ENCODE data around the gene IRF4.
"Not testable (repeated sequence)": the region's sequence is repeated elsewhere in the genome, so short reads cannot be mapped to it uniquely, and the experiment has no call there.

IRF4 gene

GRCh38 chr6:423055-423798 is 31.7 kb downstream of the IRF4 start:
- no peak for DNase-seq

- DNase-seq: no peak
These were observed 32.3 kb downstream of the IRF4 start for GRCh38 chr6:423799-424345.

- no peak for DNase-seq
These were observed 33.3 kb downstream of the IRF4 start for GRCh38 chr6:424741-425417.

GRCh38 chr6:425418-425788 is 33.9 kb downstream of the IRF4 start:
- DNase-seq: not testable (repeated sequence)

- DNase-seq: not testable (repeated sequence)
These were observed 34.7 kb downstream of the IRF4 start for GRCh38 chr6:426198-426738.

- no peak for DNase-seq
These were observed 36.6 kb downstream of the IRF4 start for GRCh38 chr6:428047-428603.

GRCh38 chr6:429515-430121 is 38.1 kb downstream of the IRF4 start:
- DNase-seq: no peak

GRCh38 chr6:431504-431903 is 40.0 kb downstream of the IRF4 start:
- DNase-seq: no peak

GRCh38 chr6:431986-432385 is 40.4 kb downstream of the IRF4 start:
- peak; percentile 65 for DNase-seq

- DNase-seq: no peak
These were observed 42.6 kb downstream of the IRF4 start for GRCh38 chr6:434051-434705.

- DNase-seq: no peak
These were observed 44.1 kb downstream of the IRF4 start for GRCh38 chr6:435441-436307.

GRCh38 chr6:436308-437036 is 44.9 kb downstream of the IRF4 start:
- no peak for DNase-seq

- DNase-seq: no peak
These were observed 45.5 kb downstream of the IRF4 start for GRCh38 chr6:437037-437392.

- DNase-seq: no peak
These were observed 47.1 kb downstream of the IRF4 start for GRCh38 chr6:438634-439170.

- no peak for DNase-seq
These were observed 48.2 kb downstream of the IRF4 start for GRCh38 chr6:439641-440167.

- DNase-seq: no peak
These were observed 49.8 kb downstream of the IRF4 start for GRCh38 chr6:441126-441920.

GRCh38 chr6:443621-444159 is 52.1 kb downstream of the IRF4 start:
- no peak for DNase-seq

GRCh38 chr6:444653-445275 is 53.2 kb downstream of the IRF4 start:
- peak; percentile 65 for DNase-seq

Measured in activated naive CD4-positive, alpha-beta T cell treated with Interleukin-2 at 50 U/mL for 16 hours (primary cell).